Measurements from ENCODE around the gene CROT.

DNA sequence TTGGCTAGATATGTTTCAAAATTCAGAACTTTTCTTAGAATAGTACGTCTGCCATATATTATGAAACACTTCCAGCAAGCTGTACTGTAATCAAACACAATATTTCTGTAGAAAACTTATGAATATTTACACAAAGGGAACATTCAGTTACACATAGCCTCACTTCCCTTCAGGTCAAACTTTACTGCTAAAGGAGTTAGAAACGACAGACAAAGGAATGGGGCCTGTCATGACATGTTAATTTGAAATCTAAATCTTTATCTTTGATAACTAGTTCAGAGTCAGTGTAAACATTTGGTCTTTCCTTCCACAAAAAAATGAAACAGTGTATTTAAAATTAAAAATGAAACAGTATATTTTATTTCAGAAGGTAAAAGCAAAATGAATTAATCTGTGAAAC, 1.0 kb upstream of the CROT start:
- no peak for TF ChIP-seq EP300 (IDR thresholded peaks at IDR 0.05)
- TF ChIP-seq POLR2A (IDR thresholded peaks at IDR 0.05), result no peak
- TF ChIP-seq, protein P1, sequence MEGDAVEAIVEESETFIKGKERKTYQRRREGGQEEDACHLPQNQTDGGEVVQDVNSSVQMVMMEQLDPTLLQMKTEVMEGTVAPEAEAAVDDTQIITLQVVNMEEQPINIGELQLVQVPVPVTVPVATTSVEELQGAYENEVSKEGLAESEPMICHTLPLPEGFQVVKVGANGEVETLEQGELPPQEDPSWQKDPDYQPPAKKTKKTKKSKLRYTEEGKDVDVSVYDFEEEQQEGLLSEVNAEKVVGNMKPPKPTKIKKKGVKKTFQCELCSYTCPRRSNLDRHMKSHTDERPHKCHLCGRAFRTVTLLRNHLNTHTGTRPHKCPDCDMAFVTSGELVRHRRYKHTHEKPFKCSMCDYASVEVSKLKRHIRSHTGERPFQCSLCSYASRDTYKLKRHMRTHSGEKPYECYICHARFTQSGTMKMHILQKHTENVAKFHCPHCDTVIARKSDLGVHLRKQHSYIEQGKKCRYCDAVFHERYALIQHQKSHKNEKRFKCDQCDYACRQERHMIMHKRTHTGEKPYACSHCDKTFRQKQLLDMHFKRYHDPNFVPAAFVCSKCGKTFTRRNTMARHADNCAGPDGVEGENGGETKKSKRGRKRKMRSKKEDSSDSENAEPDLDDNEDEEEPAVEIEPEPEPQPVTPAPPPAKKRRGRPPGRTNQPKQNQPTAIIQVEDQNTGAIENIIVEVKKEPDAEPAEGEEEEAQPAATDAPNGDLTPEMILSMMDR (IDR thresholded peaks at IDR 0.05), result no peak

Data from gastroesophageal sphincter (tissue), 3 donors.